BJ (cell line): Measurements from ENCODE around the gene LRP1-AS. TPM values are rescaled to one million over a fixed set of nuclear protein-coding genes. Genes with fewer than 3 reads are reported as not detected.

Experiments used
- CTCF ChIA-PET: fragments of 350-600 bp; formaldehyde crosslinking; extraction: SDS; loops from one replicate; lab custom pipeline; 2021; ENCODE audit warnings: antibody characterized with exemption, inconsistent platforms; lab: Yijun Ruan, JAX
- POLR2A ChIA-PET: fragments of 300-600 bp; sonication (Branson Sonifier 250); formaldehyde crosslinking; extraction: SDS; loops from one replicate; lab custom pipeline; 2021; ENCODE audit warnings: antibody characterized with exemption; lab: Charles Lee
- DNase-seq: peaks from one replicate; pipeline ENCODE4 v3.0.0-alpha.2; 2011; ENCODE audit warnings: low read depth
- H3K27me3 ChIP-seq: 2 replicates; pipeline ENCODE4 v1.6.0; 2011; ENCODE audit warnings: low read length; ENCODE audit not compliant: control insufficient read depth, insufficient read depth
- H3K36me3 ChIP-seq: 2 replicates; pipeline ENCODE4 v1.5.1; 2011; ENCODE audit warnings: low read length; ENCODE audit not compliant: control insufficient read depth, insufficient read depth
- H3K4me3 ChIP-seq: 2 replicates; pipeline ENCODE4 v1.5.1; 2011; ENCODE audit warnings: low read depth, mild to moderate bottlenecking, control low read depth, low read length
- CTCF ChIP-seq: IDR thresholded peaks from 2 replicates; pipeline ENCODE4 v1.5.1; 2011; ENCODE audit warnings: low read depth, mild to moderate bottlenecking, control low read depth, inconsistent platforms, low read length, moderate library complexity; ENCODE audit not compliant: insufficient read depth
- polyA plus RNA-seq: library from polyadenylated mRNA; depleted of rRNA; stranded (reverse); fragments of >200 nt; gene quantifications from 2 replicates; pipeline ENCODE4 v1.2.3, GENCODE V29; 2011

Gene LRP1-AS
- polyA plus RNA-seq, 1 experiment, result not detected

- CTCF ChIA-PET, result interaction anchor here (15.6 kb wide), 1 partner anchor 6 kb away, joined by 190 read pairs; the partner anchor contains the start of gene STAT6
- H3K27me3 ChIP-seq, result no peaks in the 10 kb centered on the region
- POLR2A ChIA-PET, result interaction anchor here (0.6 kb wide), 1 partner anchor 9 kb away, joined by 5 read pairs; the partner anchor contains the start of gene STAT6
- no peak for DNase-seq
- no peak overlapping the region for H3K4me3 ChIP-seq
- H3K36me3 ChIP-seq, result peaks cover 47% of the 10 kb centered on the region
- no peak for TF ChIP-seq CTCF
Observed at GRCh38 chr12:57101892-57102695, 45.3 kb downstream of the LRP1-AS start.

- ChIA-PET CTCF (interaction anchor here (0.8 to 15.6 kb wide), 3 partner anchors 9 to 31 kb away, joined by 3 to 190 read pairs (median 14); partner anchors contain the start of gene STAT6), POLR2A (no interaction called here)
- Histone ChIP-seq H3K4me3 (no peak overlapping the region), H3K36me3 (peaks cover 41% of the 10 kb centered on the region), H3K27me3 (no peaks in the 10 kb centered on the region)
- no peak for TF ChIP-seq CTCF
- no peak for DNase-seq
Observed at GRCh38 chr12:57099766-57100165, 47.7 kb downstream of the LRP1-AS start.

GRCh38 chr12:57099047-57099714, 48.2 kb downstream of the LRP1-AS start:
- Histone ChIP-seq H3K36me3 (peaks cover 40% of the 10 kb centered on the region), H3K4me3 (no peak overlapping the region), H3K27me3 (no peaks in the 10 kb centered on the region)
- no peak for TF ChIP-seq CTCF
- no peak for DNase-seq
- CTCF ChIA-PET, result interaction anchor here (0.8 to 15.6 kb wide), 4 partner anchors 9 to 30 kb away, joined by 3 to 190 read pairs (median 10); partner anchors contain the start of genes NAB2 and STAT6
- POLR2A ChIA-PET, result no interaction called here

- ChIA-PET POLR2A (no interaction called here), CTCF (interaction anchor here (0.7 to 15.6 kb wide), 5 partner anchors 10 to 358 kb away, joined by 3 to 190 read pairs (median 7); partner anchors contain the start of genes NAB2 and STAT6)
- Histone ChIP-seq H3K4me3 (no peak overlapping the region), H3K36me3 (peaks cover 38% of the 10 kb centered on the region), H3K27me3 (no peaks in the 10 kb centered on the region)
- no peak for DNase-seq
- TF ChIP-seq CTCF, result no peak
Observed at GRCh38 chr12:57098546-57098945, 48.9 kb downstream of the LRP1-AS start.

- no peak for TF ChIP-seq CTCF
- no peak for DNase-seq
- H3K4me3 ChIP-seq, result no peak overlapping the region
- ChIA-PET POLR2A (no interaction called here), CTCF (interaction anchor here (1.4 to 15.6 kb wide), 4 partner anchors 10 to 115 kb away, joined by 3 to 190 read pairs (median 10); partner anchors contain the start of genes NAB2 and STAT6)
- H3K27me3 ChIP-seq, result no peaks in the 10 kb centered on the region
- H3K36me3 ChIP-seq, result peaks cover 44% of the 10 kb centered on the region
Observed at GRCh38 chr12:57097554-57097835, 49.9 kb downstream of the LRP1-AS start.
